ENCODE data around the gene PACSIN3.

DNA sequence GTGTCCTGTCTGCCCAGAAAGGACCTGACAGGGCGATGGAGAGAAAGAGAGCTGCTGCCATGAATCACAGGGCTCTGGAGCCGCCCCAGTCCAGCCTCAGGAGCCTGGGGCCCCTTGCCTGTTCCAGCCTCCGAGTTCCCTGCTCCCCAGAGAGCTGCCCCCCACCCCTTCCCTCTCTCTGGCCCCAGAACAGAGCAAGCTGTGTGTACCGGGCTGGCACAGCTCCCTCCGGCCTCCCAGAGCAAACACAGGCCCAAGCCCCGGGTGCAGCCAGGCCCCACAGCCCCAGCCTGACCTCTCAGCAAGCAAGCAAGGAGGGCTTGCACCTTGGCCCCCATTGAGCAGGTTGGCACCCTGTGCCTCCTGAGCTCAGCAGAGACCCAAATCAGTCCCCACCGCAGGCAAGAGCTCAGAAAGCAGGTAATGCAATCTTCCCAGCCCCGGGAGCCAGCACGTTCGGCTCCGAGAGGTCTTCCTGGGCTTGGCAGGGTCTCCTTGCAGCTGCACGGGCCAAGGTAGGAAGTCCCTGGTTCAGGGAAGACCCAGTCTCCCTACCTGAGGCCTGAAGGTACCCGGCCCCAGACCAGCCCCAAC lies 1.4 kb downstream of the PACSIN3 start:
- no peak for TF ChIP-seq POLR2A (IDR thresholded peaks at IDR 0.05)
- no peak for TF ChIP-seq CTCF (IDR thresholded peaks at IDR 0.05)

All from thyroid gland (tissue), 4 donors.